Glomerular visceral epithelial cell (primary cell): Measurements from ENCODE around the gene SLC15A3.
A peak's percentile ranks its signal among the peaks of the same experiment; 100 is the strongest.
"Not testable (repeated sequence)": the region's sequence is repeated elsewhere in the genome, so short reads cannot be mapped to it uniquely, and the experiment has no call there.

Source experiments
- DNase-seq: peaks from one replicate; pipeline ENCODE4 v3.0.0-alpha.2; 2016; ENCODE audit errors: extremely low spot score

Gene SLC15A3

GRCh38 chr11:60913793-60914632, 38.0 kb downstream of the SLC15A3 start, which contains the start of gene TMEM109:
Gene TMEM109 (plus strand): TSS chr11:60914158. CDS start chr11:60919694, 5,536 bp downstream.
- peak; percentile 86 for DNase-seq

- DNase-seq, result no peak
These were observed 39.0 kb downstream of the SLC15A3 start for GRCh38 chr11:60912851-60913528.

- no peak for DNase-seq
These were observed 39.6 kb downstream of the SLC15A3 start for GRCh38 chr11:60912223-60912850.

- no peak for DNase-seq
These were observed 41.1 kb downstream of the SLC15A3 start for GRCh38 chr11:60910711-60911380.

GRCh38 chr11:60910281-60910687, 41.7 kb downstream of the SLC15A3 start:
- DNase-seq, result no peak

DNA sequence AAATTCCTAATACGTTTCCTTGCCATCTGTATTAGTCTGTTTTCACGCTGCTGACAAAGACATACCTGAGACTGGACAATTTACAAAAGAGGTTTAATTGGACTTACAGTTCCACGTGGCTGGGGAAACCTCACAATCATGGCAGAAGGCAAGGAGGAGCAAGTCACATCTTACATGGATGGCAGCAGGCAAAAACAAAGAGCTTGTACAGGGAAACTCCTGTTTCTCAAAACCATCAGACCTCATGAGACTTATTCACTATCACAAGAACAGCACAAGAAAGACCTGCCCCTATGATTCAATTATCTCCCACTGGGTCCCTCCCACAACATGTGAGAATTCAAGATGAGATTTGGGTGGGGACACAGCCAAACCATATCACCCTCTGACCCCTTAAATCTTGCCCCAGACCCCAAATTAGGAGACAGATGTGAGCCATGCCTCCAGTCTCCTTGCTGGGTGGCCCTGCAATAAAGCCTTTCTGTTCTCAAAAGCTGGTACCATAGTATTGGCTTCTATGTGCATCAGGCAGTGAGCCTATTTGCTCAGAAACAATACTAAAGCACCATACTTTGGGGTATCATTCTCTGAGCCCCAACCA, 42.2 kb downstream of the SLC15A3 start:
- not testable (repeated sequence) for DNase-seq

DNA sequence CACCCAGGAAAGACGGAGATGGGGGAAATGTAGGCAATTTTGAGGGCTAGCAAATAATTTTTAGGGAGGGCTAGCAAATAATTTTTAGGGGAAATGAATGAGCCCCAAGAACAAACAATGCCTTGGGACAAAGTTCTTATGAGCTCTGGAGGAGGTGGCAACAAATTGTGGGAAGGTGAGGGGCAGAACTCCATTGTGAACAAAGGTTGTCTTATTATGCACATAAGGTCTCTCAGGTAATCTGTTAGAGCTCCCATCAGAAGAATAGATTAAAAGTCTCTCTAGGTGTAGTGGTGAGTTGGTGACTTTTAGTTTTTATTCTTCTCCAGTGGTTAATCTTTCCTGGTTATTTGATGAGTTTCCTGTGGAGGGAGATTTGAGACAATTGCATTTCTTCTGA, 43.2 kb downstream of the SLC15A3 start:
- no peak for DNase-seq

GRCh38 chr11:60906132-60906972, 45.6 kb downstream of the SLC15A3 start, which contains the start of gene PRPF19:
Gene PRPF19 (minus strand): TSS chr11:60906585. CDS start chr11:60906382, 203 bp downstream.
- peak; percentile 95 for DNase-seq

DNA sequence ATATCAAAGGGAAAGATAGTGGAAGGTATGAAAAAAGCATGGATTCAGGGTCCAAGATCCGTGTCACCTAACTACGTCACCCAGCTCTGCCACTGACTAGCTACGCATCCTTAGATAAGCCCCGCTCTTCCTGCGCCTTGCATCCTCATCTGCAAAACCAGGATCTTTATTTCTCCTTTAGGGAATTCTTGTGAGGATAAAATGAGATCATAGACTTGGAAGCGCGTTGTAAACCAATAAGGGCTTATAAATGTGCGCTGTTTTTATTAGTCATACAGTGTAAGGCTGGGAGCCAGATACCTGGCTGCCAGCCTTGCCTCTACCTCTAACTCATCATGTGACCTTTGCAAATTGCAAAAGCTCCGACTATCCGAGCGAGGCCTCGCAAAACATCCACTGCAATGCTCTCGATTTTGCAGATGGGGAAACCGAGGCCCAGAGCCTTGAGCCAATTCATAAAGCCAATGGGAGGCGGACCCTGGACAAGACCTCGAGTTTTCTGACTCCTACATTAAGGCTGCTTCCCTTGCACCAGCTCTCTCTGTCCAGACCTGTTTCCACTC, 46.3 kb downstream of the SLC15A3 start:
- peak; percentile 39 for DNase-seq

GRCh38 chr11:60905047-60905446, 46.9 kb downstream of the SLC15A3 start:
- DNase-seq, result no peak

- DNase-seq, result no peak
These were observed 49.4 kb downstream of the SLC15A3 start for GRCh38 chr11:60902625-60903024.

DNA sequence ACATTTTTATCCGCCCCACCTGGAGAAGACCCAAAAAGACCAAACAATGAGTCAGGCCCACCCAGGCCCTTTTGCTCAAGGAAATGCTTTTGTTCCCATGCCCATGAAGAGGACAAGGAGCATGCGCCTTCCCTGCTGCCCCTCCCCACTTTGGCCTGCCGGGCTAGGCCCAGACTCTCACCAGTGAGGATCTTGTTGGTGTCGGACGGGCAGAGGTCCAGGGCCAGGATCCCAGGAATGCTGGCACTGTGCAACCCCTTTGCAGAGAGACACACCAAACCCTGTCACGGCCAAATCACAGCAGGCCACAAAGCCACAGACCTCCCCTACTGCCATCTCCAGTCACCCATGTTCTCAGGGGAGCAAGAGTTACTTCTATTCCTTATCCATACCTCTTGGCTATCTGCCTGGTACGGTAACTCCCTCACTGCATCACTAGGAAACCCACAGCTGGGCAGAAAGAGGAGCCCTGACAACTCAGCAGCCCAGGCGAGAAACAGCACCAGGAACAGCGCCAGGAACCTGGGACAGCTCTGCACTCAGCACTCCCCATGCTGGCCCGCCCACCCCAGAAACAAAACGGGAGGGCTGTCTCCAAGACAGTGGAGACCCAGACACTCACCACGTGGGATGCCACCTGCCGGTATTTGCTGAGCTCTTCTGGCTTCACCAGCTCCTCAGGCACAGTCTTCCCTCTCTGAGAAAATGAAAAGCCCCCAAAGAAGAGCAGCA, 51.1 kb downstream of the SLC15A3 start:
- DNase-seq, result no peak

GRCh38 chr11:60899977-60900376, 52.0 kb downstream of the SLC15A3 start:
- DNase-seq, result no peak

- DNase-seq, result peak; percentile 68
These were observed 52.7 kb downstream of the SLC15A3 start for GRCh38 chr11:60899046-60899936.

- DNase-seq, result no peak
These were observed 54.5 kb downstream of the SLC15A3 start for GRCh38 chr11:60897496-60897895.

DNA sequence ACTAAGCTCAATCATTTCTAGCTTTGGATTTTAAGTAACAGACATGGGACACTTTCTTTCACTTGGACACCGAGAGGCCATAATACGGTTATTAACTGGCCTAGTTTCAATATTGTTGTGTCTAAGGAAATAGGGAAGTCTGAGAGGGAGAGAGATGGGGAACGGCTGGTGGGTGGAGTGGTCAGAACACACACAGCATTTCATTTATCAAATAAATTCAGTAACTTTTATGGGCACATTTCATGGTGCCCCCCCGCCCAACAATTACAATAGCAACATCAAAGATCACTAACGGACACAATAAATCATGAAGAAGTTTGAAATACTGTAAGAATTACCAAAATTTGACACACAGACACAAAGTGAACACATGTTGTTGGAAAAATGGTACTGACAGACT, 56.3 kb downstream of the SLC15A3 start:
- no peak for DNase-seq

- peak; percentile 46 for DNase-seq
These were observed 60.8 kb downstream of the SLC15A3 start for GRCh38 chr11:60891103-60891741.

- no peak for DNase-seq
These were observed 61.3 kb downstream of the SLC15A3 start for GRCh38 chr11:60890696-60891095.
